CD4-positive, CD25-positive, alpha-beta regulatory T cell (primary cell): Measurements from ENCODE around the gene SLC39A5. TPM values are rescaled to one million over a fixed set of nuclear protein-coding genes. Genes with fewer than 3 reads are reported as not detected.
A peak's percentile ranks its signal among the peaks of the same experiment; 100 is the strongest.

Source experiments
- ATAC-seq, 2 donors: fragments of 150-1000 bp; cut with Tn5 transposase; one replicate each; pipeline ENCODE4 v1.10.0; 2021; ENCODE audit warnings: low read depth in 2 of 2, moderate number of reproducible peaks in 2 of 2, moderate library complexity in 1 of 2
- DNase-seq, 3 donors: peaks; one replicate each; pipeline versions ENCODE4 v3.0.0 to v3.0.0-alpha.2; 2012 to 2022; ENCODE audit warnings: mixed read lengths in 1 of 3
- H3K27ac ChIP-seq: one replicate; pipeline ENCODE4 v1.7.0; 2013; ENCODE audit warnings: mild to moderate bottlenecking, low read length; ENCODE audit not compliant: insufficient read depth, poor library complexity, severe bottlenecking
- H3K27me3 ChIP-seq: one replicate; pipeline ENCODE4 v1.7.0; 2013; ENCODE audit warnings: low read length; ENCODE audit not compliant: control insufficient read depth, insufficient read depth
- H3K36me3 ChIP-seq: one replicate; pipeline ENCODE4 v1.7.0; 2013; ENCODE audit warnings: mild to moderate bottlenecking, low read length, moderate library complexity; ENCODE audit not compliant: control insufficient read depth, insufficient read depth
- H3K4me1 ChIP-seq: 2 replicates; pipeline ENCODE4 v1.7.0; 2013; ENCODE audit warnings: mild to moderate bottlenecking, low read length; ENCODE audit not compliant: insufficient read depth, control insufficient read depth, poor library complexity, severe bottlenecking
- H3K4me3 ChIP-seq: one replicate; pipeline ENCODE4 v1.7.0; 2013; ENCODE audit warnings: low read depth, mild to moderate bottlenecking, low read length, moderate library complexity
- H3K9me3 ChIP-seq, 2 experiments: 1 replicate in 1 of 2; 2 replicates in 1 of 2; pipeline ENCODE4 v1.7.0; 2013; ENCODE audit warnings: low read length in 2 of 2, mild to moderate bottlenecking in 1 of 2, moderate library complexity in 1 of 2; ENCODE audit not compliant: control insufficient read depth in 2 of 2
- H3K27ac Mint-ChIP-seq, 3 donors: one replicate each; pipeline ENCODE4 v1.8.0; 2020 to 2022; ENCODE audit warnings: mild to moderate bottlenecking in 3 of 3, mixed read lengths in 3 of 3, moderate library complexity in 2 of 3
- H3K27me3 Mint-ChIP-seq: one replicate; pipeline ENCODE4 v1.8.0; 2022; ENCODE audit warnings: mild to moderate bottlenecking, mixed read lengths
- H3K36me3 Mint-ChIP-seq: one replicate; pipeline ENCODE4 v1.8.0; 2020; ENCODE audit warnings: mixed read lengths
- H3K4me1 Mint-ChIP-seq, 4 donors: one replicate each; pipeline ENCODE4 v1.8.0; 2020 to 2022; ENCODE audit warnings: mixed read lengths in 4 of 4, mild to moderate bottlenecking in 1 of 4
- H3K4me3 Mint-ChIP-seq, 4 donors: one replicate each; pipeline ENCODE4 v1.8.0; 2020 to 2022; ENCODE audit warnings: mild to moderate bottlenecking in 4 of 4, mixed read lengths in 4 of 4, moderate library complexity in 3 of 4
- H3K9me3 Mint-ChIP-seq, 7 donors: one replicate each; pipeline ENCODE4 v1.8.0; 2020 to 2022; ENCODE audit warnings: mixed read lengths in 7 of 7, mild to moderate bottlenecking in 3 of 7, moderate library complexity in 2 of 7
- polyA plus RNA-seq, 4 donors: library from polyadenylated mRNA; unstranded; fragments of 300-500 nt; fragmentation: Illumina TruSeq; gene quantifications; one replicate each; pipeline ENCODE4 v1.2.3, GENCODE V29; 2021
- total RNA-seq: library from RNA; stranded (reverse); gene quantifications from one replicate; pipeline ENCODE4 v1.2.3, GENCODE V29; 2022

SLC39A5 gene
- total RNA-seq (2.0 TPM), polyA plus RNA-seq (not detected)

- Histone ChIP-seq H3K27me3 (no peaks in the 10 kb centered on the region), H3K27ac (no peak within 1 kb of the TSS), H3K36me3 (peaks cover 5% of the 10 kb centered on the region), H3K9me3 (no peaks in the 10 kb centered on the region), H3K4me3 (no peak within 1 kb of the TSS), H3K4me1 (peaks cover 2% of the 10 kb centered on the region)
- no peak for ATAC-seq
- Mint-ChIP-seq H3K27me3 (no peaks in the 10 kb centered on the region), H3K9me3 (no peaks in the 10 kb centered on the region), H3K4me1 (peaks cover 0 to 11% (median 10%) of the 10 kb centered on the region in 4 donors), H3K4me3 (peak within 1 kb of the TSS in 1 of 4 donors; percentile 75), H3K27ac (no peak within 1 kb of the TSS), H3K36me3 (peaks cover 4% of the 10 kb centered on the region)
- DNase-seq = no peak
Measured at GRCh38 chr12:56229916-56230431, at the start of gene SLC39A5. Gene SLC39A5, plus strand, starts transcription at chr12:56230051. Its CDS starts 1,224 bp downstream, at chr12:56231275.

DNA sequence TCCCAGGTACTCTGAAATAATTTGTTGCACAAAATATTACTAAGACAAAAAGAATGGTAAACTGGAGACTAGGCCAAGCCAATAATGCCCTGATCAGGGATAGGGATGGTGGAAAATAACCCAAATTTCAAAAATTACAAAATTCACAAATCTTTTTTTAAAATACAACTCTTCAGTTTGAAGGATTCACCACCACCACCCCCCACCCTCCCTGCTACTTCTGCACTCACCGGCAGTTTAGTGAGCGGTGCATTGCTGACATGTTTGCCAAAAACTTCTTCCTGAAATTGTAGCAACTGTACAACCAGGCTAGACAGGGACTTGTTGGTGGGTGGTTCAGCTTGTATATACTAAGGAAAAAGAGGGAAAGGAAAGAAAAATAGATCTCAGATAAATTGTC, 42.9 kb upstream of the SLC39A5 start:
- H3K27ac ChIP-seq = peak overlapping the region; percentile 86
- H3K27me3 ChIP-seq = no peaks in the 10 kb centered on the region
- peaks cover 32% of the 10 kb centered on the region for H3K4me1 ChIP-seq
- no peaks in the 10 kb centered on the region for H3K9me3 ChIP-seq
- Mint-ChIP-seq H3K36me3 (peaks cover 24% of the 10 kb centered on the region), H3K4me3 (peak overlapping the region; percentile 38 to 95 (median 94)), H3K4me1 (peaks cover 19 to 53% (median 33%) of the 10 kb centered on the region in 4 donors), H3K9me3 (peaks cover 0 to 1% (median 0%) of the 10 kb centered on the region in 7 donors), H3K27ac (peak overlapping the region in 2 of 3 donors; percentile 94 to 96), H3K27me3 (peaks cover 16% of the 10 kb centered on the region)
- DNase-seq = no peak
- no peak for ATAC-seq
- peaks cover 43% of the 10 kb centered on the region for H3K36me3 ChIP-seq
- peak overlapping the region; percentile 84 for H3K4me3 ChIP-seq

- peak overlapping the region; percentile 92 to 96 (median 95) for H3K4me3 Mint-ChIP-seq
- ATAC-seq (no peak), DNase-seq (peak in 1 of 3 donors; percentile 29)
- Histone ChIP-seq H3K4me1 (peaks cover 32% of the 10 kb centered on the region), H3K4me3 (peak overlapping the region; percentile 84), H3K27me3 (no peaks in the 10 kb centered on the region), H3K36me3 (peaks cover 33% of the 10 kb centered on the region), H3K27ac (peak overlapping the region; percentile 86), H3K9me3 (no peaks in the 10 kb centered on the region)
- peaks cover 0 to 1% (median 0%) of the 10 kb centered on the region in 7 donors for H3K9me3 Mint-ChIP-seq
- peaks cover 26 to 62% (median 41%) of the 10 kb centered on the region in 4 donors for H3K4me1 Mint-ChIP-seq
- peaks cover 16% of the 10 kb centered on the region for H3K27me3 Mint-ChIP-seq
- H3K27ac Mint-ChIP-seq = peak overlapping the region; percentile 90 to 96 (median 94)
- peaks cover 22% of the 10 kb centered on the region for H3K36me3 Mint-ChIP-seq
Measured at GRCh38 chr12:56188131-56188777, 41.6 kb upstream of the SLC39A5 start.

DNA sequence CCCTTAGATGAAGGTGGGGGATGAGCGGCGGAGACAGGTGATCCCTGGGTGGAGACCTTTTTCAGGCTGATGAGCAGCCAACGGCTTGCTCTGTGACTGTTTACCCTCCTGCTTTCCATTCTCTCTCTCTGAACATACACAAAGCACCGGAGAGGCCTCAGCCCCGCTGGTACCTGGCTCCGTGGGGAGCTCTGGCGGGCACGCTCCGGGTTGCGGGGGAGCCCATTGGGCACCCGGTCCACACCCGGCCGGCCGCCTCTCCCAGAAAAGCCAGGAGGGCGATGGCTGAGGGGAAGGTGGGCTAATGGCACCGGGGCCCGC, 41.1 kb upstream of the SLC39A5 start:
- Mint-ChIP-seq H3K27ac (peak overlapping the region; percentile 90 to 96 (median 94)), H3K4me3 (peak overlapping the region; percentile 92 to 96 (median 95)), H3K27me3 (peaks cover 16% of the 10 kb centered on the region), H3K9me3 (peaks cover 0 to 1% (median 0%) of the 10 kb centered on the region in 7 donors), H3K4me1 (peaks cover 28 to 64% (median 42%) of the 10 kb centered on the region in 4 donors), H3K36me3 (peaks cover 21% of the 10 kb centered on the region)
- ATAC-seq (peak in 1 of 2 donors; percentile 4), DNase-seq (peak in 1 of 3 donors; percentile 21)
- Histone ChIP-seq H3K27ac (peak overlapping the region; percentile 86), H3K9me3 (no peaks in the 10 kb centered on the region), H3K27me3 (no peaks in the 10 kb centered on the region), H3K4me1 (peaks cover 32% of the 10 kb centered on the region), H3K4me3 (peak overlapping the region; percentile 84), H3K36me3 (peaks cover 28% of the 10 kb centered on the region)

DNA sequence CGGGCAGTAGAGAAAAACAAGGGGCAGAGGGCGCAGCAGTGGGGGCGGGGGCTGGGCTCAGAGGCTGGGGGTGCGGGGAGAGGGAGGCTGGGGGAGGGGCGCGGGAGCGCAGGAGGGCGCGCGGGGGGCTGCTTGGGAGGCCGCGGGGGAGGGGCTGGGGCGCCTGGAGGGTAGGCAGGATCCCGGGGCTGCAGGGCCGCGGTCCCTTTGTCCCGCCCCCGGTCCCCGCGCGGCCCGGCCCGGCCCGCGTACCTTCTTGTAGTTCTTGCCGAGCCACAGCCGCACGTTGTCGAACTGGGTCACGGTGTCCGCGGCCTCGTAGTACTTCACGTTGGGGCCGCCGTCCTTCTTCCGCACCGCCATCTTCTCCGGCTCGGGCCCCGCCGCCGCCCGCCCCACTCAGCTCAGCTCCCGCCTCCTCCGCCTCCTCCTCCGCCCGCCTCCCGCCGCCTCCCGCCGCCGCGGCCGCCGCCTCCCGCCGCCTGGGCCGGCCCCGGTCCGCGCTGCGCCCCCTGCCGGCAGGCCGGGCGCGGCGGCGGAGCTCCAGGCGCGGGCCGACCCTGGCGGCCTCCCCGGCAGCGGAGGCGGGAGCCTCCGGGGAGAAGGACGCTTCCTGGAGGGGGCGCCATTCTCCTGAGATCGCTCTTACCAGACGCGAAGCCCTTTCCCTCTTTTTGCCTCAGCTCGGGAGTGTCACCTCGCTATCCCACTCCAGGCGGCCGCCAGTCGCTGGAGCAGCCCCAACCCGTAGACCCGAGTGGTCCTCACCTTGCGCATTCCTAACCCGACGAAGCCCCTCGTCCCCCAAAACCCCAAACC, 40.5 kb upstream of the SLC39A5 start, which contains the start of gene SMARCC2:
Gene SMARCC2, minus strand, starts transcription at position 385 of the 819 bp plus-strand sequence. Its CDS starts 22 bp downstream, at position 363.
- peak within 1 kb of the TSS; percentile 97 to 99 (median 99) for H3K27ac Mint-ChIP-seq
- H3K4me3 Mint-ChIP-seq = peak within 1 kb of the TSS; percentile 95 to 99 (median 96)
- Histone ChIP-seq H3K36me3 (peaks cover 23% of the 10 kb centered on the region), H3K4me3 (peak within 1 kb of the TSS; percentile 84), H3K9me3 (no peaks in the 10 kb centered on the region), H3K4me1 (peaks cover 32% of the 10 kb centered on the region), H3K27me3 (no peaks in the 10 kb centered on the region), H3K27ac (peak within 1 kb of the TSS; percentile 86)
- H3K4me1 Mint-ChIP-seq = peaks cover 28 to 63% (median 42%) of the 10 kb centered on the region in 4 donors
- peak; percentile 84 for DNase-seq
- H3K36me3 Mint-ChIP-seq = peaks cover 15% of the 10 kb centered on the region
- H3K27me3 Mint-ChIP-seq = peaks cover 16% of the 10 kb centered on the region
- peaks cover 0 to 1% (median 0%) of the 10 kb centered on the region in 7 donors for H3K9me3 Mint-ChIP-seq
- ATAC-seq = peak; percentile 86 to 88

GRCh38 chr12:56189918-56190694, 39.7 kb upstream of the SLC39A5 start:
- Mint-ChIP-seq H3K4me1 (peaks cover 31 to 62% (median 39%) of the 10 kb centered on the region in 4 donors), H3K27ac (peak overlapping the region; percentile 97 to 99 (median 99)), H3K9me3 (peaks cover 0 to 1% (median 0%) of the 10 kb centered on the region in 7 donors), H3K4me3 (peak overlapping the region; percentile 95 to 99 (median 96)), H3K36me3 (peaks cover 7% of the 10 kb centered on the region), H3K27me3 (peaks cover 16% of the 10 kb centered on the region)
- Histone ChIP-seq H3K9me3 (no peaks in the 10 kb centered on the region), H3K4me1 (peaks cover 32% of the 10 kb centered on the region), H3K27me3 (no peaks in the 10 kb centered on the region), H3K4me3 (peak overlapping the region; percentile 71), H3K36me3 (peaks cover 15% of the 10 kb centered on the region), H3K27ac (peak overlapping the region; percentile 86)
- DNase-seq (peak; percentile 56 to 78 (median 69)), ATAC-seq (peak; percentile 9 to 20)

DNA sequence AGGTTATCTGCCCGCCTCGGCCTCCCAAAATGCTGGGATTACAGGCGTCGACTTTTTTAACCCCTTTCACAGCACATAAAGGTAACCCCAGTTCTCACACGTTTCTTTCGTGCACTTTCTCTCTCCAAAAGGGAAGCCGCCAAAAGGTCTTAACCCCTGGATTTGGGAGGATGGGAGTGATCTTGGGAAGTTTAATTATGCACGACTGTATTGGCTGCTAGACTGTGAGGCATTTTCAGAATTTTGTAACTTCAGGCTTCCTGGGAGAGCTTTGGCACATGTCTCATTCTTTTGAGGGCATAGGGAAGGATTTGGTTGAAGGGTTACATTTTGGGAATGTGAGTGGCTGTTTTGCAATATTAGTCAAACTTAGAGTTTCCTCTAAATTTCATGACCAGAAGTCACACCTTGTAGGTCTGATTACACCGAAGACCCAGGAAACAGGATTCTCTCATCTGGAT, 39.1 kb upstream of the SLC39A5 start:
- H3K36me3 Mint-ChIP-seq = peaks cover 6% of the 10 kb centered on the region
- H3K9me3 Mint-ChIP-seq = peaks cover 0 to 1% (median 0%) of the 10 kb centered on the region in 7 donors
- Histone ChIP-seq H3K27me3 (no peaks in the 10 kb centered on the region), H3K36me3 (peaks cover 11% of the 10 kb centered on the region), H3K4me3 (peak overlapping the region; percentile 71), H3K4me1 (peaks cover 32% of the 10 kb centered on the region), H3K27ac (peak overlapping the region; percentile 86), H3K9me3 (no peaks in the 10 kb centered on the region)
- H3K4me1 Mint-ChIP-seq = peaks cover 30 to 60% (median 37%) of the 10 kb centered on the region in 4 donors
- peak overlapping the region; percentile 95 to 99 (median 96) for H3K4me3 Mint-ChIP-seq
- peaks cover 16% of the 10 kb centered on the region for H3K27me3 Mint-ChIP-seq
- no peak for DNase-seq
- no peak for ATAC-seq
- peak overlapping the region; percentile 97 to 99 (median 99) for H3K27ac Mint-ChIP-seq
